ENCODE data around the gene DEPDC1.

DEPDC1 gene

DNA sequence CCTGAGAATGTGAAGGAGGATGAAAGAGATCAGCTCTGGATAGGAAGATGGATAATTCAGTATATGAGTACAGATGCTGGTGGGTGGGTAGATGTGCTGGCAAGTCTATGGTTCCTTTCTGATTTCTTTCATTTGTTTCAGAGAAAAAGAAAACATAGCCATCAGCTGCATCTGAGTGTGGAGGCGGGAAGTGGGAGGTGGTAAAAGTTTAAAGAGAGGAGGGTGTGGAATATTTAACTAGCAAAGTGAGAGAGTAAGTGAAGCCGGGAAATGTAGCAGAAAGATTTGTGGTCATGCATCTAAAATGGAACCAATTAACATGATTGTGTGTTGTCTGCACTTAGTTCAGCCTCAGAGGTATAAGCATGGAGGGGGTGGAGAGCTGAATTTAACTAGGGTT, 63.5 kb downstream of the DEPDC1 start:
- Histone ChIP-seq H4K20me1 (ENCODE audit: insufficient read depth, low read length) (no peaks in the 10 kb centered on the region), H3K36me3 (ENCODE audit: insufficient read depth, low read length) (no peaks in the 10 kb centered on the region), H3F3A (ENCODE audit: insufficient read depth, low read length) (no peaks in the 10 kb centered on the region), H3K9me2 (ENCODE audit: low read depth, low read length) (no peaks in the 10 kb centered on the region), H3K27me3 (ENCODE audit: insufficient read depth, low read length) (peaks cover 4% of the 10 kb centered on the region; the same call in 1 of the 2 replicates), H3K79me2 (ENCODE audit: insufficient read depth, low read length) (no peaks in the 10 kb centered on the region), H3K4me1 (ENCODE audit: insufficient read depth, low read length, severe bottlenecking) (no peaks in the 10 kb centered on the region), H3K4me2 (ENCODE audit: low read length) (no peak overlapping the region), H2AFZ (ENCODE audit: low read length) (no peak overlapping the region), H3K9ac (ENCODE audit: low read length) (no peak overlapping the region), H3K9me3 (ENCODE audit: low read length) (no peaks in the 10 kb centered on the region), H3K4me3 (ENCODE audit: low read depth, low read length, poor library complexity, severe bottlenecking) (no peak overlapping the region), H3K27ac (ENCODE audit: low read depth, low read length, poor library complexity, severe bottlenecking) (no peak overlapping the region)
- TF ChIP-seq EZH2 (IDR thresholded peaks at IDR 0.05; ENCODE audit: borderline replicate concordance, low read length) (no peak), CTCF (IDR thresholded peaks at IDR 0.05; ENCODE audit: low read length) (no peak)

- TF ChIP-seq EZH2 (IDR thresholded peaks at IDR 0.05; ENCODE audit: borderline replicate concordance, low read length) (no peak), CTCF (IDR thresholded peaks at IDR 0.05; ENCODE audit: low read length) (no peak)
- H3K79me2 ChIP-seq (ENCODE audit: insufficient read depth, low read length): no peaks in the 10 kb centered on the region
- no peaks in the 10 kb centered on the region for H4K20me1 ChIP-seq (ENCODE audit: insufficient read depth, low read length)
- H3K27me3 ChIP-seq (ENCODE audit: insufficient read depth, low read length): no peaks in the 10 kb centered on the region
- no peak overlapping the region for H3K4me3 ChIP-seq (ENCODE audit: low read depth, low read length, poor library complexity, severe bottlenecking)
- no peaks in the 10 kb centered on the region for H3F3A ChIP-seq (ENCODE audit: insufficient read depth, low read length)
- no peak overlapping the region for H3K27ac ChIP-seq (ENCODE audit: low read depth, low read length, poor library complexity, severe bottlenecking)
- no peaks in the 10 kb centered on the region for H3K9me2 ChIP-seq (ENCODE audit: low read depth, low read length)
- no peak overlapping the region for H3K4me2 ChIP-seq (ENCODE audit: low read length)
- no peaks in the 10 kb centered on the region for H3K9me3 ChIP-seq (ENCODE audit: low read length)
- H3K36me3 ChIP-seq (ENCODE audit: insufficient read depth, low read length): no peaks in the 10 kb centered on the region
- no peak overlapping the region for H3K9ac ChIP-seq (ENCODE audit: low read length)
- H3K4me1 ChIP-seq (ENCODE audit: insufficient read depth, low read length, severe bottlenecking): no peaks in the 10 kb centered on the region
- H2AFZ ChIP-seq (ENCODE audit: low read length): no peak overlapping the region
Measured at GRCh38 chr1:68431076-68431475, 65.8 kb downstream of the DEPDC1 start.

DNA sequence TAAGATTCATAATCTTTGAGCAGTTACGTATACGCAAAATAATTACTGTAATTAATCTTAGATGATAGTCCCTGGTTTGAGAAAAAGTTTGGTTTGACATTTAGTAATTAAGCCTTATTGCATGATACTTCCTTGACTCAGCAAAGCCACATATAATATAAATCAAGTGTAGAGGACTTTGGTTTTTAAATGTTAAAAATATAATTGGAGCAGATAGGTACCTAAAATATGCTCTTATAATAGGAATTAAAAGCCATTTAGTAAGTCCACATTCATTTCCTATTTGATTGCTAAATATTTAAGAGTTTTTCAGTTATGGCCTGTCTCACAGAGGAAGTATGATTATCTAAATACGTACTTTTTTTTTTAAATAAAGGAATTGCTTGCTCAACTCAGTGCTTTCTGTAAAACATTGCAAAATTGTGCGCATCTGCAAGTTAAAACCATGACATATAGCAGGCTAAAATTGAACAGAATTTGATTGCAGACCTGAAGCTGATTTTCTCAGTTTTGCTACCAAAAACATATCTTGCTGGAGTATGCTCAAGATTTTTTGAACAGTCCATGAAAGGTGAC, 67.6 kb downstream of the DEPDC1 start:
- Histone ChIP-seq H3K79me2 (ENCODE audit: insufficient read depth, low read length) (no peaks in the 10 kb centered on the region), H4K20me1 (ENCODE audit: insufficient read depth, low read length) (no peaks in the 10 kb centered on the region), H3K4me2 (ENCODE audit: low read length) (no peak overlapping the region), H3K36me3 (ENCODE audit: insufficient read depth, low read length) (no peaks in the 10 kb centered on the region), H3K9me3 (ENCODE audit: low read length) (no peaks in the 10 kb centered on the region), H2AFZ (ENCODE audit: low read length) (no peak overlapping the region), H3K9ac (ENCODE audit: low read length) (no peak overlapping the region), H3K27ac (ENCODE audit: low read depth, low read length, poor library complexity, severe bottlenecking) (no peak overlapping the region), H3K4me1 (ENCODE audit: insufficient read depth, low read length, severe bottlenecking) (no peaks in the 10 kb centered on the region), H3K4me3 (ENCODE audit: low read depth, low read length, poor library complexity, severe bottlenecking) (no peak overlapping the region), H3K27me3 (ENCODE audit: insufficient read depth, low read length) (no peaks in the 10 kb centered on the region), H3K9me2 (ENCODE audit: low read depth, low read length) (no peaks in the 10 kb centered on the region), H3F3A (ENCODE audit: insufficient read depth, low read length) (no peaks in the 10 kb centered on the region)
- no peak for TF ChIP-seq CTCF (IDR thresholded peaks at IDR 0.05; ENCODE audit: low read length)
